ENCODE data around the gene RAB6B. TPM values are rescaled to one million over a fixed set of nuclear protein-coding genes. Genes with fewer than 3 reads are reported as not detected.

Gene RAB6B
- total RNA-seq: under 0.01 and 0.14 TPM in 2 replicates

DNA sequence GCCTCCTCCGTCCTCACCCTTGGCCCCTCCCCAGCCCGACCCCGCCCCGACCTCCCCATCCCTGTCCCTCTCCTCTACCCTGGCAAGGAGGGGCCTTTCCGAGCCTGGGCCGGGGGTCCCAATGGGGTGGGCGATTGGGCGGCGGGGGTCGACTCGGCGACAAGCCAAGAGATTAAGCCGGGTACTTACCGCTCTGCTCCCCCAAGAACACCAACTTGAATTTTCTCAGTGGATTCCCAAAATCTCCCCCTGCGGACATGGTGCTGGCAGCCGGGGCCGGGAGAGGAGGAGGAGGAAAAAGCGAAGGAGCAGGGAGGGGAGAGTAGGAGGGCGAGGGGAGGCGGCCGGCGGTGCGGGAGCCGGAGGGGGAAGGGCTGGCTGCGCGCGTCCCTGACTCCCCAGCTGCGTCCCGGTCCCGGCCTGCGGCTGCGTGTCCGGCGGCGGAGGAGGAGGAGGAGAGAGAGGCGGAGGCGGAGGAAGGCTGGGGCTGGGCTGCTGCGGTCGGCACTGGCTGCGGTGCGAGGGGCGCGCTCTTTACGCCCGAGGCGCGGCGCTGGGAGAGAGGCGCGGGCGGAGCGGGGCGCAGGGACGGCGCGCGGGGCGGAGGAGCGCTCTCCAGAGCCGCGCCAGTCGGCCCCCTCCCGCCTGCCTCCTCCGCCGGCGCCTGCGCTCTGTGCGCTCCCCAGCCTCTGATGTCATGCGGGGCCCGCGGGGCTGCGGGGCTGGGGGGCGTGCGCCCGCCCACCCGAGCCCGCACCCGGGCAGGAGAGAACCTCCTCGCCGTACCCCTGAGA lies at the start of gene RAB6B:
RAB6B (minus strand) TSS at position 675 of the 794 bp plus-strand sequence; CDS start at position 259, 416 bp downstream.

DNA sequence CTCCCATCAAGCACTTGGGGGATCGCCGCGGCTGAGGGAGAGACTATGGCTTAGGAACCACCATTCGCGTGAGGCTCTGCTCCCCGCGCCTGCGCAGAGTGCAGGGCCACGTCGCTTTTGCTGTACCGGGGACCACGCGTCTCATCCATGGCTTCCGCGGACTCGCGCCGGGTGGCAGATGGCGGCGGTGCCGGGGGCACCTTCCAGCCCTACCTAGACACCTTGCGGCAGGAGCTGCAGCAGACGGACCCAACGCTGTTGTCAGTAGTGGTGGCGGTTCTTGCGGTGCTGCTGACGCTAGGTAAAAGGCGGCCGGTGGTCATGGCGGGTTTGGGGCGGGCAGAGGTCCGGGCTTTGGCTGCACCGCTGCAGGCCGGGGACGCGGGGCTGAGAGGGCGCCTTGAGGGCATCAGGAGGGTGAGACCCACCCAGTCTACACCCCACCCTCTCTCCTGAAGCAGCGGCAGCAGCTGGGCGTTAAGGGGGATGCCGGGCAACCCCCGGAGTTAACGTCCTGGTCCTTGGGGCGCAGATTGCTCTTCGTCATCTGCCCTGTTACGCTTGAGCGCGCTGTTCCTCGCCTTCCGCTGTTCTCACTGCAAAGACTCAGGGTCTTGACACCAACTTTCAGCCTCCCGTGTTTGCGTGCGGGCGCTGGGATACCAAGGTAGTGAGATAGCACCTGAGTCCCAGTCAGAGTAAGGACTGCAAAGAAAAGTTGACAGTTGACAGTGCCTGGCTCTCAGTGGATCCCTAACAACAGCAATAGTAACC lies 89.8 kb downstream of the RAB6B start, which contains the start of gene SRPRB:
SRPRB (plus strand) TSS at position 114 of the 774 bp plus-strand sequence; CDS start at position 148, 34 bp downstream.

Other genes with a start within 250 kb of the RAB6B start
- gene TOPBP1, start 233.9 kb downstream of the RAB6B start, total RNA-seq: 15.5 and 65.9 TPM in 2 replicates
- gene TF, start 149.5 kb downstream of the RAB6B start, total RNA-seq: 0.29 and 0.44 TPM in 2 replicates
- 91.8 and 109 TPM in 2 replicates for gene SRPRB, start 90.1 kb downstream of the RAB6B start, total RNA-seq
- 1.6 TPM in 1 of 2 replicates, not detected in the other for gene SLCO2A1, start 134.0 kb upstream of the RAB6B start, total RNA-seq

All from placental pericyte (primary cell).